OCI-LY7 (cell line): ENCODE data around the gene SRCIN1.

Experiments
- CTCF ChIP-seq: fragments of 200-600 bp; sonication (generic); conservative IDR thresholded peaks from 2 replicates; pipeline ENCODE4 v1.5.1; 2014; ENCODE audit warnings: mild to moderate bottlenecking, antibody characterized with exemption, low read length, moderate library complexity, mixed read lengths
- EZH2phosphoT487 ChIP-seq: fragments of 200-600 bp; sonication (generic); IDR thresholded peaks from 2 replicates; pipeline ENCODE4 v1.6.1; 2018; ENCODE audit warnings: low read depth, borderline replicate concordance, mild to moderate bottlenecking, mixed run types, antibody characterized with exemption, low read length, moderate library complexity, mixed read lengths

DNA sequence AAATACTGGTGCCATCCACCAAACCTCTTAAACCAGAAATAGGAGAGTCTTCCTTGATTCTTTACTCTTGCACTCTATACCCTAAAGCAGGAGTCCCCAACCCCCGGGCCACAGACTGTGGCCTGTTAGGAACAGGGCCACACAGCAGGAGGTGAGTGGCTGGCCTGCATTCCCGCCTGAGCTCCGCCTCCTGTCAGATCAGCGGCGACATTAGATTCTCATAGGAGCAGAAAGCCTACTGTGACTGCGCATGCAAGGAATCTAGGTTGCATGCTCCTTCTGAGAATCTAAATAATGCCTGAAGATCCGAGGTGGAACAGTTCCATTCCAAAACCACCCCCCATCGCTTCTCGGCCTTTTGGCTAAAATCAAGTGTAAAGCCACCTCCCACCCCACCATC, 30.3 kb upstream of the SRCIN1 start:
- no peak for TF ChIP-seq CTCF
- no peak for TF ChIP-seq EZH2phosphoT487
